Measurements from ENCODE around the gene DVL1. TPM values are rescaled to one million over a fixed set of nuclear protein-coding genes. Genes with fewer than 3 reads are reported as not detected.

DVL1 gene
- total and polyA plus RNA-seq, 2 of the 13 experiments (the other 11 are each of a cell fraction or from before 2014, with no cell fraction given) = 30.8 to 60.4 TPM

GRCh38 chr1:1347663-1348419 lies 1.4 kb downstream of the DVL1 start (continued):
- TF ChIP-seq FIP1L1 (IDR thresholded peaks at IDR 0.05; ENCODE audit: borderline replicate concordance, insufficient read depth, low read depth, low read length) = no peak
- no peak for TF ChIP-seq ZC3H13 (CRISPR knock-in tag; IDR thresholded peaks at IDR 0.05)
- no peak for TF ChIP-seq ZBTB49 (CRISPR knock-in tag; IDR thresholded peaks at IDR 0.05; ENCODE audit: borderline replicate concordance)
- peak; percentile 39; the same call in 1 of the 2 replicates for TF ChIP-seq SP2 (CRISPR knock-in tag; IDR thresholded peaks at IDR 0.05)
- TF ChIP-seq MIER3 (CRISPR knock-in tag; IDR thresholded peaks at IDR 0.05; ENCODE audit: borderline replicate concordance) = no peak
- TF ChIP-seq CBFB (CRISPR knock-in tag; IDR thresholded peaks at IDR 0.05) = 0 out of 2 replicates have a peak, but pooled peaks have one; percentile 36
- peak; percentile 92 for TF ChIP-seq ZFY (CRISPR knock-in tag; IDR thresholded peaks at IDR 0.05)
- peak; percentile 92 for TF ChIP-seq HNRNPL (IDR thresholded peaks at IDR 0.05; ENCODE audit: low read depth, low read length)
- TF ChIP-seq ZZZ3 (CRISPR knock-in tag; IDR thresholded peaks at IDR 0.05; ENCODE audit: borderline replicate concordance) = peak; percentile 32; the same call in 1 of the 2 replicates
- TF ChIP-seq ZNF205 (CRISPR knock-in tag; IDR thresholded peaks at IDR 0.05) = no peak
- TF ChIP-seq ZNF281 (CRISPR knock-in tag; IDR thresholded peaks at IDR 0.05; ENCODE audit: borderline replicate concordance) = peak; percentile 79; the same call in 1 of the 2 replicates
- TF ChIP-seq ATF7 (IDR thresholded peaks at IDR 0.05) = no peak
- TF ChIP-seq ATF7 (CRISPR knock-in tag; IDR thresholded peaks at IDR 0.05) = peak; percentile 44; the same call in 1 of the 2 replicates
- peak; percentile 65; the same call in 1 of the 2 replicates for TF ChIP-seq HOMEZ (CRISPR knock-in tag; IDR thresholded peaks at IDR 0.05; ENCODE audit: low read depth)
- TF ChIP-seq SPEN (CRISPR knock-in tag; IDR thresholded peaks at IDR 0.05; ENCODE audit: low read depth) = peak; percentile 17; the same call in 1 of the 2 replicates
- no peak for TF ChIP-seq MTF2 (CRISPR knock-in tag; IDR thresholded peaks at IDR 0.05; ENCODE audit: borderline replicate concordance)
- TF ChIP-seq ZNF543 (CRISPR knock-in tag; IDR thresholded peaks at IDR 0.05) = peak; percentile 67; the same call in 1 of the 2 replicates
- peak; percentile 72 for TF ChIP-seq ZBTB7B (CRISPR knock-in tag; IDR thresholded peaks at IDR 0.05)
- no peak for TF ChIP-seq ATF4 (CRISPR knock-in tag; IDR thresholded peaks at IDR 0.05)

Data from HepG2 (cell line).